HG02870 (cell line): Measurements from ENCODE around the gene COL20A1.
"Not testable (repeated sequence)": the region's sequence is repeated elsewhere in the genome, so short reads cannot be mapped to it uniquely, and the experiment has no call there.

Source experiments
- ATAC-seq: cut with Tn5 transposase; IDR thresholded peaks from one replicate; pipeline ENCODE4 v1.9.1; 2021; ENCODE audit warnings: mild to moderate bottlenecking, moderate library complexity; ENCODE audit not compliant: unreplicated experiment

The COL20A1 gene

DNA sequence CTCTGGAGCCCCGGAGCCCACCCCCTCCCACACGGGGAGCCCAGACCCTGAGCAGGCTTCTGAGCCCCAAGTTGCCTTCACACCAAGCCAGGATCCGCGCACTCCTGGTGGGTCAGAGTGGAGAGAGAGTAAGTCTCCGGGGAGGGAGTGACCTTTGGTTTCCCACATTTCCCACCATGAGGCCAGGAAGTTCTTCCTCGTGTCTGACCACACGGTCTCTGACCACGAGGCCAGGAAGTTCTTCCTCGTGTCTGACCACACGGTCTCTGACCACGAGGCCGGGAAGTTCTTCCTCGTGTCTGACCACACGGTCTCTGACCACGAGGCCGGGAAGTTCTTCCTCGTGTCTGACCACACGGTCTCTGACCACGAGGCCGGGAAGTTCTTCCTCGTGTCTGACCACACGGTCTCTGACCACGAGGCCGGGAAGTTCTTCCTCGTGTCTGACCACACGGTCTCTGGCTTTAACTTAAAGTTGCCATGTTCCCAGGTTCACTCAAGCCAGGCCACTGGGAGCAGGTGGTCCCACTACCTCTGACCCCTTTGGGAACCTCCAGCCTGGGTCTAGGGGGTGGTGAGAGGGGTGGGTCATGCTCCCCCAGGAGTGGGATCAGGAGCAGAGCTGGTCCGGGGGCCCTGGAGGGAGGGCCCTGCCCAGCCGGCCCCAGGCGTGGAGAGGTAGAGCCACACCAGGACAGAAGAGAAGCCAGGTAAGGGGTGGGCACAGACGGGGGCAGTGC is 13.1 kb downstream of the COL20A1 start:
- not testable (repeated sequence) for ATAC-seq

- ATAC-seq, result no peak
Measured at GRCh38 chr20:63306673-63307537, 13.9 kb downstream of the COL20A1 start.

DNA sequence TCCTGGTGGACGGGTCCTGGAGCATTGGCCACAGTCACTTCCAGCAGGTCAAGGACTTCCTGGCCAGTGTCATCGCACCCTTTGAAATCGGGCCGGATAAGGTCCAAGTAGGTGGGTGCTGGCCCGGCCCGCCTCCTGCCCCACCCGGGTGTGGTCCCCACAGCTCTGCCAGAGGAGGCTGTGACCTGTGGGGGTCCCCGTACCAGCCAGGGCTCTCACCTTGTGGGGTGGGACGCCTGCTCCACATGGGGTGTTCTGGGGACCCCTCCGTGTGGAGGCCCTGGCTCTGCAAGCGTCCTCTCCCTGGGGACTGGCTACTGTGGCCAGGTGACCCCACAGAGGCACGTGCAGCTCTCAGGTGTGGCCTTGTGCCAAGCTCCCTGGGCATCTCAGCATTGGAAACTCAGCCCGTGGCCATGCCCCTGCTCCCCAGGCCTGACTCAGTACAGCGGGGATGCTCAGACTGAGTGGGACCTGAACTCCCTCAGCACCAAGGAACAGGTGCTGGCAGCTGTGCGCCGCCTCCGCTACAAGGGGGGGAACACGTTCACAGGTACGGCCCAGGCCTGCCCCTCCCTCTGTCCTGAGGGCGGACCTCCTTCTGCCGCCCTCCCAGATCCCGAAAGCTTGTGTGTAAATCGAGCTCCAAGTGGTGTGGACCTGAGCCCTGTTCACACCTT is 14.7 kb downstream of the COL20A1 start:
- ATAC-seq, result no peak

GRCh38 chr20:63308218-63308911 is 15.4 kb downstream of the COL20A1 start:
- ATAC-seq, result no peak

- ATAC-seq, result no peak
Measured at GRCh38 chr20:63309261-63310071, 16.5 kb downstream of the COL20A1 start.

DNA sequence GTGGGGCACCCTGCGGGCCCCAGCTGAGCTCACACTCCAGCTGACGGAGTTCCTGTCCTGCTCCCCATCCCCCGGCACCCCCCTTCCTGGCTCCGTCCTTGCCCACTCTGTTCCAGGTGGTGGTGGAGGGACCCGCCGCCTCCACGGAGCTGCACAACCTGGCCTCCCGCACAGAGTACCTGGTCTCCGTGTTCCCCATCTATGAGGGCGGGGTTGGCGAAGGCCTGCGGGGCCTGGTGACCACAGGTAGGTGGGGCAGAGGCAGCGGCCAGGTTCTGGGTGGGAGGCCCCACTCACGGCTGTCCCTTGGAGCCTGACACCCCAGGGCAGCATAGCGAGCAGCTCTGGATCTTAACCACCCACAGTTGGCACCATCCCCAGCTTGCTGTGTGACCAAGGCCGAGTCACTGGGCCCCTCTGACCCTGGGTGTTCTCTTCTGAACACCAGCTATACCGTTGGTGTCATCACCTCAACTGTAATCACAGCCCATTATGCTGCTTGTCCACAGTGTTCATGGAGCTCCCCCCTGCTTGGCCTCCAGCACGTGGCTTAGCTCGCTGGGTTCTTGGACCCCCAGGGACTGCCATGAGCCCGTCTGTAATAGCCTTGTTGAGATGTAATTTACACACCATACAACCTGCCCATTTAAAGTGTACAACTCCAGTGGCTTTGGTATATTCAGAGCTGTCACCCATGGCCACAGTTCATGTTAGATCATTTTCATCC is 17.4 kb downstream of the COL20A1 start:
- ATAC-seq, result no peak

- ATAC-seq, result no peak
Measured at GRCh38 chr20:63311186-63311832, 18.3 kb downstream of the COL20A1 start.

DNA sequence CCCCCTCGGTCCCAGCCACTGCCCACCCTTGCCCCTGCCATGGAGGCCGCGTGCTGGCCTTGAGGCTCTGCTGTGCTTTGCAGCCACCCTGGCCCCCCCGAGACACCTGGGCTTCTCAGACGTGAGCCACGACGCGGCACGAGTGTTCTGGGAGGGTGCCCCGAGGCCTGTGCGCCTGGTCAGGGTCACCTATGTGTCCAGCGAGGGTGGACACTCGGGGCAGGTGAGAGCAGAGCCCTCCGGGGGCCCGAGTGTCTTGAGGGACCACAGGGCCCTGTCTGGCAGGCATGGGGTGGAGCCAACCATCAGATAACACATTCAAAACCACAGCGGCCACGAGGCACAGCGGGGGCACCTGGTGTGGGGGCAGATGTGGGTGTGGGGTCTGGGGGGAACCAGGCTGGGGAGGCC is 18.9 kb downstream of the COL20A1 start:
- ATAC-seq, result no peak

- no peak for ATAC-seq
Measured at GRCh38 chr20:63312273-63312672, 19.3 kb downstream of the COL20A1 start.

DNA sequence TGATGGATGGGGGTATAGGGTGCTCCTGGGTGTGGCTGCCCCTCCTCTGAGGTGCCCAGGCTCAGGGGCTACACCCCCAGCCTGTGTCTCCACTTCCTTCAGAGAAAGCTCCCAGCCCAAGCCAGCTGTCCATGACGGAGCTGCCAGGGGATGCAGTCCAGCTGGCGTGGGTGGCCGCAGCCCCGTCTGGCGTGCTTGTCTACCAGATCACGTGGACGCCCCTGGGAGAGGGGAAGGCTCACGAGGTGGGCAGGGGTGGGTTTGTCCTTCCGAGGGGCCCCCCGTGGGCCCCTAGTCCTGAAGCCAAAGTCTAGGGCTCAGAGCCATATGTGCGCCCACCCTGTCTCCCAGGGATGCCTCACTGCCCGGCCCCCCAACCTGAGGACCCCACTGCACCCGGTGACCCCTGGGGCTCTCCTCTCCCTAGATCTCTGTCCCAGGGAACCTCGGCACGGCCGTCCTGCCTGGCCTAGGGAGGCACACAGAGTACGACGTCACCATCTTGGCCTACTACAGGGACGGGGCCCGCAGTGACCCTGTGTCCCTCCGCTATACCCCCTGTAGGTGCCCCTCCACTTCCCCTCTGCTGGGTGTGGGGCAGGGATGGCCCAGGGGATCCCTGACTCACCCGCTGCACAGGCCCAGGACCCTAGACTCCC is 19.8 kb downstream of the COL20A1 start:
- no peak for ATAC-seq

GRCh38 chr20:63313349-63314014 is 20.5 kb downstream of the COL20A1 start:
- no peak for ATAC-seq

GRCh38 chr20:63314015-63314471 is 21.1 kb downstream of the COL20A1 start:
- ATAC-seq, result no peak

DNA sequence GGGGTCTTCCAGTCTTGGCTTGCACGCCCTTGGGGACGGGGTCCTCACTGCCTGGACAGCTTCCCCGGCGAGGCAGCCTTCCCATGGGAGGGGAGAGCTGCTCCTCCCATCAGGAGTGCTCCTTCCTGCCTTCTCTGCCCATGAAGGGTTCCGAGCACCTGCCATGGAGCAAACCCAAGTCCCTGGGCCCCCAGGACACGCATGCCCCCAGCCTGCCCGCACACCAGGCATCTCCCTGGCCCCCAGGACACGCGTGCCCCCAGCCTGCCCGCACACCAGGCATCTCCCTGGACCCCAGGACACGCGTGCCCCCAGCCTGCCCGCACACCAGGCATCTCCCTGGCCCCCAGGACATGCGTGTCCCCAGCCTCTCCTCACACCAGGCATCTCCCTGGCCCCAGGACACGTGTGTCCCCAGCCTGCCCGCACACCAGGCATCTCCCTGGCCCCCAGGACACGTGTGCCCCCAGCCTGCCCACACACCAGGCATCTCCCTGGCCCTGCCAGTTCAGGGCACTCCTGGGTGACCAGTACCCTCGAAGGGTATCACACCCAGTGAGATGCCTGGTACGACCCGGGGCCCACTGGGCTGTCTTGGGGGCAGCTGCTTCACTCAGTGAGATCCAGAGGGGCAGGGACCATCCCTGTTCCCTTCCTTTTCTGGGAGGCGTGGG is 21.7 kb downstream of the COL20A1 start:
- no peak for ATAC-seq

DNA sequence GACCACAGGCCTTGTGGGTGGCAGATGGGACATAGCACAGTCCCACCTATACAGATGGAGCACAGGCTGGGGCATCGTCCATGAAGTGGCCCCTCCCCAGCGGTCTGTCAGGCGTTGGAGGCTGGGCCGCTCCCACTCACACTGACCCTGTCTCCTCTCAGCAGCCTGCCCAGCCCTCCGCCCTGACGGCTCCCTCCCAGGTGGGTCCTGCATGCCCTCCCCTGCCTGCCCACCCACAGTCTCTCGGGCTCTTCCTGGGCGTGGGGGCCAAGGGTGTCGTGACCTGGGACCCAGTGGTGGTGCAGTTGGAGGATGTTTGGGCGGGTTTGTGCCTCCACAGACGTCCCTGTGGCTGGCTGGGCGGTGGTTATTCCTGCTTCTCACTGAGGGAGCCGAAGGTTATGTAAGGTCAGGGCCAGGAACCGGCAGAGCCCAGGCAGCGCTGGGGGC is 22.3 kb downstream of the COL20A1 start:
- ATAC-seq, result no peak

DNA sequence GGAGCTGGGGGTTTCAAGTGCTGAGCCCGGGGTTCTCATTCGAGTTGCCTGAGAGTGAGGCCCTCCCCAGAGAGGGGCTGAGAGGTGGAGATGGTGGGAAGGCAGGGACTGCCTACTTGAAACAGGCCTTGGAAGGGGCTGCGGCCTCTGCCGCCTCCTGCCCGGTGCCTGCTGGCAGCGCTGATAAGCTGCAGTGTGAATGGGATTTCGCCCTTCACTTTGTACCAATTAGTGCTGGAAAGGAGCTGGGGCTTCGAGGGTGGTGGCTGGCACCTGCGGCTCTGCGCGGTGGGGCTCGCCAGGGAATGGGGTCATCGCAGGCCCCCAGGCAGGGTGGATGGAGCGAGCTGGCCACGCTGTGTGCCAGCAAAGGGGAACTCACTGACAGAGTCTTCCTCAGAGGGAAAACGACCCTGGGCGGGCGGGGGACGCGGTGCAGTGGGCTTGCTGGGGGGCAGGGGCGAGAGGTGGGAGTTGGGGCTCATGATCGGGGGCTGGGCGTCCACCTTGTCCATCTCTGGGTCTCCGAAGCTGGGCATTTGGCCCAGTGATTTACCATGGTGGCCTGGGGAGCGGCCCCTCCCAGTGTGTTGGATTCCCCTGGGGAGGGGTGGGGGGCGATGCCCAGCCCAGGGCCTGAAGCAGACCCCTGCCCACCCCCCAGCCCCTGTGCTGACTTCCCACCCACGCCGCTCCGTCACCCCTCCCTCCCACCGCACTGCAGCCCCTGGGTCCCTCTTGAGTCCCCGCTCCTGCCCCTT is 22.9 kb downstream of the COL20A1 start:
- no peak for ATAC-seq

DNA sequence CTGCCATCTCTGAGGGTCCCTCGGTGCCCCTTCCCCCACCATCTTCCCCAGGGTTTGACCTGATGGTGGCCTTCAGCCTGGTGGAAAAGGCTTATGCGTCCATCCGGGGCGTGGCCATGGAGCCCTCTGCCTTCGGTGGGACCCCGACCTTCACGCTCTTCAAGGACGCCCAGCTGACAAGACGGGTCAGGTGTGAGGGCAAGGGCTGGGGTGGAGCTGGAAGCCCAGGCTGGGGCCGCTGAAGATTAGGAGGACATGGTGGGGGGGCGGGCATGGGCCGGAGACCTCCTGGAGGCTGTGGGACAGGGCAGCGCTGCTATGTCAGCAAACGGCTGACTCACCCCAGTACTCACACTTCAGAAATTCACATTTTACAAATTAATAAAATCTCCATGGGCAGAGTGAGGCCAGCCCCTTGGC is 23.5 kb downstream of the COL20A1 start:
- no peak for ATAC-seq
